NCI-H524 treated with DMSO at 0.1 percent for 48 hours (cell line): Measurements from ENCODE around the gene TXNDC8.
A peak's percentile ranks its signal among the peaks of the same experiment; 100 is the strongest.
"Not testable (repeated sequence)": the region's sequence is repeated elsewhere in the genome, so short reads cannot be mapped to it uniquely, and the experiment has no call there.

Experiments used
- DNase-seq: peaks from one replicate; lab custom pipeline; 2025; lab: John Stamatoyannopoulos, UW

Gene TXNDC8

DNA sequence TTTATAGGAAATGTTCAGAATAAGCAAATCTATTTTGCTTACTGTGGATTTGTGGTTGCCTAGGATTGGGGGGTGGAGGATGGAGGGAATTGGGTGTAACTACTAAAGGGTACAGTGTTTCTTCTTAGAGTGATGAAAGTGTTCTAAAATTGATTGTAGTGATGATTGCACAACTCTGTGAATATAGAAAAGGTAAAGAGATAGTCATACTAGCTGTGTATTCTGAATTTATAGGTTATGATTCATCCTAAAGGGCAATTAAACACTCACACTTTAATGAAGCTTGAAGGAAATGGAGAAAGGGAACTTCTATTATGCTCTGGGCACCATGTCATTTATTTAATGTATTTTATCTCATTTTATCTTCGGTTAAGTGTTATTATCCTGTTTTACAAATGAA is 9.9 kb downstream of the TXNDC8 start:
- no peak for DNase-seq

- DNase-seq: no peak
Observed at GRCh38 chr9:110323818-110324217, 13.8 kb downstream of the TXNDC8 start.

DNA sequence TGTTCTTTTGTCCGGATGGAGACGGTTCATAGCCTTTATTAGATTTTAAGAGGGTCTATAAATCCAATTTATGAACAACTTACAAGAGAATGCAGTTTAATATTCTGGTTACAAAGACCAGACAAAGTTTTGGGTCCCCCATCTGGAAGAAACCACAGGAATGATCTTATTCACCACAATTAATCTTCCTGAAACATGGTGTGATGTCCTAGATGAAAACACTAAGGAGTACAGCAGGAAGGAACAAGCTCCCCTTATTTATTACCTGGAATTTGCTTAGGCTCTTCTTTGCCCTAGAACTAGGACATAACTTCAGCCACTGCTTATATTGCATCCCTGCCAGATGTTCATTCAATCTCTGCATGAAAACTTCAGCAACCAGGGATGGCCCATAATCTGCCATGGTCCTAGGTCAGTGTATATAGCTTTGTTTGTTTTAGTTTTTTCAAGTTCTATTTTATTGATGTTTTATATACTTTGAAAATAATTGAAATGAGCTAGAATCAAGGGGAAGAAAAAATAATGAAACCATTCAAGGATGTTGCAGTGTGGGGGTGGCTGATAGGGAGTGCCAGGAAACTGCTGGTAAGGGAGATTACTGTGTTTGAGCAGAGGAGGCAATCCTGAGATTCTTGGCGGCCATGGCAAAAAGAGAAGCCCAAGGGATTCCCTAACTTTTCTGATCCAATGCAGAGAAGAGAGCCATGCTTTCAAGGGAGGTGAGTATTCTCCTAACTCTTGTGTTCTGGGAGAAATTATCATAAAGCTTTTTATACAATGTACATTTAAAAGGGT is 16.8 kb downstream of the TXNDC8 start:
- no peak for DNase-seq

DNA sequence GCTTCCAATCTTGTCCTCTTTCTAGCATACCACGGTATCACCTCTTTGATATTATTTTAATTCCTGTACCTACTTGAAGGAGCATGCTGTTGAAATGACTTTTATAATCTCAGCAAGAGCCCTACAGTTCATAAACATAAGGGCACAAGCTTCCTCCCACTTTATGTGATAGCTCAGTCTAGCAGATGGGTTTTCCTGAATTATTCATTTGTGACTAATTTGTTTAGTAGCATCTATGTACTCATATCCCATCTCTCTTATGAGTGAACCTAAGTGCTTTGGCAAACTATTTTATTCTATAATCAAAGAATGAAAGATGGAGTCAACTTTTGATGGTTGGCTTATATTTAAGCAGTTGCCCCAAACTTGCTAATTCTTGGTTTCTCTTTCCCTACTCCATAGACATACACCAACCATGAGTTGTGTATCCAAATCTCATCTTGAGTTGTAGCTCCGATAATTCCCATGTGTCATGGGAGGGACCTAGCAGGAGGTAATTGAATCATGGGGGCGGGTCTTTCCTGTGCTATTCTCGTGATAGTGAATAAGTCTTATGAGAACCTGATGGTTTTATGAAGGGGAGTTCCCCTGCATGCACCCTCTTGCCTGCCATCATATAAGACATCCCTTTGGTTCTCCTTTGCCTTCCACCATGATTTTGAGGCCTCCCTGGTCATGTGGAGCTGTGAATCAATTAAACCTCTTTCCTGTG is 17.7 kb downstream of the TXNDC8 start:
- no peak for DNase-seq

GRCh38 chr9:110317911-110318310 is 19.8 kb downstream of the TXNDC8 start:
- DNase-seq: no peak

GRCh38 chr9:110316261-110317075 is 21.2 kb downstream of the TXNDC8 start:
- peak; percentile 28 for DNase-seq

DNA sequence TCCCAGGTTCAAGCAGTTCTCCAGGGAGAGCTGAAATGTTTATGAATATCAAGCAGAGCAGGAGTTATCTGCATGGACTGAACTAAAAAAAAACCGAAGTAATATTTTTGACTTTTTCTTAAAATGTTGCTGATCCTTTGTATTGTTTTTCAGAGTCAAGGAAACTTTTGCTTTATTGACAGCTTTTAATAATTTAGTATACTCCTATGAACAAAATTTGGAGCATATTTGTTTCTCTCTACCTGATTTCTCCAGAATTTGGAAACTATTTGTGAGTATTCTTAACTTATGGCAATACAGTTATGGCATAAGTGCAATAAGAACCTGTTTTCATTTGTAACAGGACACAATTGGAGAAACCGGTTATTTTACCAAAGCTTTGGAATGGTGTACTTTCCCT is 25.7 kb downstream of the TXNDC8 start:
- not testable (repeated sequence) for DNase-seq

DNA sequence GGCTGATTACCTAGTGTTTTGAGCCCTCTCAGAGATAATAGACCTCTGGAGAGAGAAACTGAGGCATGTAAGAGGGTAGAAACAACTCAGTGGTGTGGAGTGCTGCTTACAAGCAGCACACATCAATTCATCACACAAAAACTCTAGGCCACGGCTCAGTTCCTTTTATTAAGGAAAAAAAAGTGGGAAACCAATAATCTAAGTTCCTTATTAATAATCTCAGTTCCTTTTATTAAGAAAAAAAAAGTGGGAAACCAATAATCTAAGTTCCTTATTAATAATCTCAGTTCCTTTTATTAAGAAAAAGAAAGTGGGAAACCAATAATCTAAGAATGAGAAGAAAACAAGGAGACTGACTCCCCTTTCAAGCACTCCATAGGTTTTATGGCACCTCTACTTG is 28.0 kb downstream of the TXNDC8 start:
- DNase-seq: no peak

- DNase-seq: no peak
Observed at GRCh38 chr9:110308633-110309038, 29.0 kb downstream of the TXNDC8 start.

DNA sequence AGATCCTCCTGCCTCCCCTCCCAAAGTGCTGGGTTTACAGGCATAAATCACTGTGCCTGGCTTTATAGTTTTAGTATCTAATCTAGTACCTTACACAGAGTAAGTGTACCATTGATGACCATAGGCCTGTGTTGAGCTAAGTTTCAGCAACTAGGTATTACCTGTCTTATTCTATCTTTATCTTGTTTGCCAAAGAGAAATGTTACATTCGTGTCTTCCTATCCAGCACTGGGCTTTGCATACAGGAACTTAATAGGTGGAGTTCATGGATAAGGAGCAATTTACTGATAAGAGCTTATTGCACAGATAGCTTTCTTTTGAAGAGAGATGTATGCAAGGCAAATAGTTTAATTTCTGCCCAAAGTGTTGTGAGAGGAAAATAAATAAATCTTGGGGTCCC is 30.5 kb downstream of the TXNDC8 start:
- no peak for DNase-seq

DNA sequence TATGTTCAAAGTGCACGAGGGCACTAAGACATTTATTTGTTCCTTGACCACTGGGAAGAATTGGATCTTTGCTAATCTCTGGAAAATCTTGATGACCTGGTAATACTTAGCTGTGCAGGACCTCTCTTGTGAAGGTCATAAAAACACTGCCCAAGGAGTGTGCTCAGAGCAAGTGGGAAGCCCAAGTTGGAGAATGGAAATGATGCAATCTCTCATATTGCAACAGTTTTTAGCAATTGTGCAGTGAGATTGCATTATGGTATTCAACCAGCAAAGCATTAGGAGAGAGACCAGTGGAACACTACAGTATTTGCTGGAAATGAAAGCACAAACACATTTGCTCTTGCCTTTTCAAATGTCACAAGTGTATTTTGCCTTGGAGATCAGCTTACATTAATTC is 34.5 kb downstream of the TXNDC8 start:
- DNase-seq: no peak

DNA sequence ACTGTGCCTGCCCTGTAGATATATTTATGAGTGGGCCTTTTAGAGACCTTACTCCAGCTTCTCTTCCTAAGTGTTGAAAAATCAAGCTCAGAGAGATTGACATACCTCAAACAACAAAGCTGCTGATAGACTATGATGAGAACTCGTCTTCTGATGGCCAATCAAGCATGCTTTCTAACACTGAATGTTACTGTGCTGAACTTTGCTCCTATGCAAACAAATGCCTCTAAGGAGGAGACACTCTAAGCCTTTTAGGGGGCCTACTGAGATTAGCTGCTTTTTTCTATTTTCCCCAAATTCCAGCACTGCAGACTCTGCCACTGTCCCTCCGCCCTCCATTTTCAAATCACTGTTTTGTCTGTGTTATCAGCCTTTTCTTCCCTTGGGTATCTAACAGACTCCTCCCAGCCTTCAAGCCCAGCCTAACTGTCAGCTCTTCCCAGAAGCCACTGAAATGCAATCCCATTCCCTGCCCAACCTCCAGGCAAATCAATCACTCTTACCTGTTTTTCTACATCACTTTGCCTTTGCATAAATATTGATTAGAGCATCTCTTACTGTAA is 39.5 kb downstream of the TXNDC8 start:
- DNase-seq: no peak

DNA sequence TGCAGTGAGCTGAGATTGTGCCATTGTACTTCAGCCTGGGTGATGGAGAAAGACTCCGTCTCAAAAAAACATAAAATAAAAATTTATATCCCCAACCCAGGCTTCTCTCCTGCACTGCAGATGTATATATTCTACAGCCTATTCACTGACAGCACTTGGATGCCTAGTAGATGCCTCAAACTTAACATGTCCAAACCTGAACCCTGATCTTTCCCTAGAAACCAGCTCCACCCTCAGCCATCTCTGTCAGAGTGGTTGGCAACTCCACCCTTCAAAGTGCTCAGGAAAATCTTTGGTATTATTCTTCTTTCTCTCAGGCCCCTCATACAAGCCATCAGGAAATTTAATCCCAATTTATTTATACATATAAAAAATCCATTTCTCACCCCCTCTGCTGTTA is 44.4 kb downstream of the TXNDC8 start:
- DNase-seq: no peak

DNA sequence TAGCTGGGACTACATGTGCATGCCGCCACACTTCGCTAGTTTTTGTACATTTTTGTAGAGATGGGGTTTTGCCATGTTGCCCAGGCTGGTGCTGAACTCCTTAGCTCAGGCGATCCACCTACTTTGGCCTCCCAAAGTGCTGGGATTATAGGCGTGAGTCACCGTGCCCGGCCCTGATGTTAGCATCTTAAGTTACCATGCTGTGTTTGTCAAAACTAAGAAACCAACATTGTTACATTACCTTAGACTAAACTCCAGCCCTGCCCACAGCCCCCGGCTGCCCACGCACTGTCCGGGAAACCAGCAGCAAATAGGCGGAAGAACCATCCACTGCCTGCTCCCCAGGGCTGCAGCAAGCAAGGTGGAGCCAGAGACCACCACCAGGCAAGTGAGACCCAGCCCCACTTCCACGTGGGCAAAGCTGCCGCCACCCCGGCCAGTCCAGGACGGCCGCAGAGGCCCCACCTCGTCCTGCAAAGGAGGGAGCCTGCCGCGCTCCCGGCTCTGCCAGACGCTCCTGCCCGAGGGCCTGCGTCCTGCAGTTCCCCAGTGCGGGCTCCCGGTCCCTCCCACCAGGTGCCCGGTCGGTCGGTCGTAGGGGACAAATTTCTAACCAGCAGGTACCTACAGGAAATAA is 45.6 kb downstream of the TXNDC8 start:
- no peak for DNase-seq

DNA sequence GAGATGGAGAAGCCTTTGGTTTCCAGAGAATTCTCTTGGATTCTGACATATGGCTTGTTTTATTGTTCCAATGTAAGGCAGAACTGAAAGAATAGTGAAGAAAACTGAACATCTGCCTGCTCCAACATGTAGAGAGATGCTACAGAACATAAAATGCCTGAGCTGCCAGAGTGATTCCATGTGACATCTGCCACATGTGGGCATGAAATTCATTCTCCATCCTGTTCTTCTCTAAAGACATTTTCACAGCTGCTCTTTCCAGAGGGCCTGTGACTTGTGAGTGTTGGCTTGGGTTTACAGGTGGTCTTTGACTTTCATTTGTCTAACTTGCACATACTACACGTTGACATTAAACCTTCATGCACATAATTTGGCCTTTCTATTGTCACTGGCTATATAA is 47.7 kb downstream of the TXNDC8 start:
- no peak for DNase-seq

DNA sequence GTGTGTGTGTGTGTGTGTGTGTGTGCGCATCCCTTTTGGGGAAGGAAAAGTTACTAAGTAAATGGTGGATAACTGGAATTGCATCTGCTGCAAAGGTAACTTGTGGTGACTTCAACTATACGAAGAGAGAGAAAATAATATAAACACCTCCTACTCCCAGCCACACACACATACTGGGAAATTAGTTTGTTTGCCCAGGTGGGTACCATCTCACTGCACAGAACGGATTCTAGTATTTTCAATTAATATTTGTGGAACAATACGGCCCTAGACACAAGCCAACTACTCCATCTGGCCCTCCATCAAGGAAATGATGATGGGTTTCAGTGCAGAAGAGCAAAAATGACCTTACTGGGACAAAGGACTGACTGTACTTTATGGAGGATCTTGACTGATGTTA is 49.2 kb downstream of the TXNDC8 start:
- DNase-seq: no peak

DNA sequence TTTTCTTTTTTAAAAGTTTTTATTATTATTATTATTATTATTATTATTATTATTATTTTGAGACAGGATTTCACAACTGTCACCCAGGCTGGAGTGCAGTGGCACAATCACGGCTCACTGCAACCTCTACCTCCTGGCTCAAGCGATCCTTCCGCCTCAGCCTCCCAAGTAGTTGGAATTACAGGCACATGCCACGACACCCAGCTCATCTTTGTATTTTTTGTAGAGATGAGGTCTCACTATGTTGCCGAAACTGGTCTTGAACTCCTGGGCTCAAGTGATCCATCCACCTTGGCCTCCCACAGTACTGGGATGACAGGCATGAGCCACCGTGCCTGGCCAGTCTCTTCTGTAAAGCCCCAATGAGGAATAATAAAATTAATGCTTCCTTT is 50.4 kb downstream of the TXNDC8 start:
- no peak for DNase-seq

DNA sequence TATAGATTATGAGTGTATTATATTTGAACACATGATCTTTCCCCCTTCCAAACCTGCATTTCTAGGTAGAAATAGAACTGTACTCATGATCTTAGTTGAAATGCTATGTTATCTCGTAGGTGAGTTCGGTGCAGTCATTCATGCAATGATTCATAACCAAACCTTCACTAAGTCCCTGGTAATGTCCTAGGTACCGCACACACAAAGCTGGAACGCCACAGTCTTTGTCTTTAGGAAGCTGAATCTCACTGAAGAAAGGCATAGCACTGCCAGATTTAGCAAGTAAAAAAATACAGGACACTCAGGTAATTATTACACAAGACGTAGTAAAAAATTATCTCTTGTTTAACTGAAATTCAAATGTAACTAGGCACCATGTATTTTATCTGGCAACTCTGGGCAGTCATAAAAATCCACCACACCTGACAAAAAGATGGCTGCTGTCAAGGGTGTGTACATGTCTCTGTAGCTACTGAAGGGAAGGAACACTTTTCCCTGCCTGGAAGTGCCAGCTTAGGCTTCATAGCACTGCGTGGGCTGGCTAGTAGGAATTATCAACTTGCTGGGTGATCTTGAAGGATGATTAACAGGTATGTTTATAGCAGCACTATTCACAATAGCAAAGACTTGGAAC is 53.3 kb downstream of the TXNDC8 start:
- no peak for DNase-seq

- no peak for DNase-seq
Observed at GRCh38 chr9:110283751-110284150, 53.9 kb downstream of the TXNDC8 start.

DNA sequence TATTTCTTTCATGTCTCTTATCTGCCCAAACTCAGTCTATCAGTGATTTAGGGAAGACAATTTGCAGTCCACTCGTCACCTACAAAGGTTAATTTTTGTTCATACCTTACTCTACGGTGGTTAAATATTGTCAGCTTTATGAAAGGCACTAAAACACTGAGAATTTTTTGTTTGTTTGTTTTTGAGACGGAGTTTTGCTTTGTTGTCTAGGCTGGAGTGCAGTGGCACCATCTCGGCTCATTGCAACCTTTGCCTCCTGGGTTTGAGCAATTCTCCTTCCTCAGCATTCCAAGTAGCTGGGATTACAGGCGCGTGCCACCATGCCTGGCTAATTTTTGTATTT is 55.0 kb downstream of the TXNDC8 start:
- DNase-seq: no peak

- DNase-seq: no peak
Observed at GRCh38 chr9:110282018-110282738, 55.5 kb downstream of the TXNDC8 start.
